Ascending aorta (tissue), 2 donors: ENCODE measurements around the gene RPIA. TPM values are rescaled to one million over a fixed set of nuclear protein-coding genes. Genes with fewer than 3 reads are reported as not detected.

Source experiments
- DNase-seq, 2 donors: peaks; one replicate each; pipeline ENCODE4 v3.0.0-alpha.2; 2019; ENCODE audit warnings: low spot score in 2 of 2
- H3K27ac ChIP-seq, 2 donors: fragments of 200-600 bp; sonication (generic); one replicate each; pipeline ENCODE4 v1.5.1; 2016 to 2017; ENCODE audit warnings: mild to moderate bottlenecking in 1 of 2
- H3K27me3 ChIP-seq: fragments of 200-600 bp; sonication (generic); one replicate; pipeline ENCODE4 v1.5.1; 2017
- H3K36me3 ChIP-seq, 2 donors: fragments of 200-600 bp; sonication (generic); one replicate each; pipeline ENCODE4 v1.5.1; 2016
- H3K4me1 ChIP-seq, 2 donors: fragments of 200-600 bp; sonication (generic); one replicate each; pipeline ENCODE4 v1.5.1; 2016 to 2017; ENCODE audit warnings: mild to moderate bottlenecking in 1 of 2
- H3K4me3 ChIP-seq, 2 donors: fragments of 200-600 bp; sonication (generic); one replicate each; pipeline ENCODE4 v1.5.1; 2016 to 2017; ENCODE audit warnings: mild to moderate bottlenecking in 1 of 2
- H3K9me3 ChIP-seq, 2 donors: fragments of 200-600 bp; sonication (generic); one replicate each; pipeline ENCODE4 v1.5.1; 2016
- CTCF ChIP-seq, 3 experiments: fragments of 200-600 bp in 2 of 3; fragments of 450-650 bp in 1 of 3; sonication (generic) in 2 of 3; IDR thresholded peaks; one replicate each; pipeline ENCODE4 v1.5.1; 2016 to 2019; ENCODE audit warnings: antibody characterized with exemption in 3 of 3, mild to moderate bottlenecking in 1 of 3, moderate library complexity in 1 of 3
- intact Hi-C: fragments of 100-400 bp; cut with DNase I; formaldehyde crosslinking; loops from one replicate; pipeline ENCODE4 v1.15.1; 2023
- total RNA-seq: library from RNA; depleted of rRNA; stranded (reverse); fragments of >200 nt; gene quantifications from one replicate; pipeline ENCODE4 v1.1.0, GENCODE V29; 2016

The RPIA gene
- total RNA-seq, 1 donor from 2014 or later = 4.4 TPM

GRCh38 chr2:88736437-88736836 lies 45.0 kb downstream of the RPIA start:
- Histone ChIP-seq H3K4me1 (no peaks in the 10 kb centered on the region), H3K27ac (no peak overlapping the region), H3K27me3 (no peaks in the 10 kb centered on the region), H3K4me3 (no peak overlapping the region), H3K36me3 (peaks cover 22 to 31% of the 10 kb centered on the region in 2 donors), H3K9me3 (no peaks in the 10 kb centered on the region)
- intact Hi-C loops = no loop called here
- TF ChIP-seq CTCF (IDR thresholded peaks at IDR 0.05) = no peak
- DNase-seq = no peak

- DNase-seq = no peak
- Histone ChIP-seq H3K9me3 (no peaks in the 10 kb centered on the region), H3K27ac (no peak overlapping the region), H3K4me1 (no peaks in the 10 kb centered on the region), H3K36me3 (peaks cover 22 to 39% of the 10 kb centered on the region in 2 donors), H3K27me3 (no peaks in the 10 kb centered on the region), H3K4me3 (no peak overlapping the region)
- intact Hi-C loops = no loop called here
- TF ChIP-seq CTCF (IDR thresholded peaks at IDR 0.05) = no peak
Measured at GRCh38 chr2:88737385-88737784, 45.9 kb downstream of the RPIA start.

- DNase-seq = no peak
- Histone ChIP-seq H3K4me3 (no peak overlapping the region), H3K27ac (no peak overlapping the region), H3K36me3 (peaks cover 22 to 46% of the 10 kb centered on the region in 2 donors), H3K9me3 (no peaks in the 10 kb centered on the region), H3K4me1 (no peaks in the 10 kb centered on the region), H3K27me3 (no peaks in the 10 kb centered on the region)
- no peak for TF ChIP-seq CTCF (IDR thresholded peaks at IDR 0.05)
- intact Hi-C loops = no loop called here
Measured at GRCh38 chr2:88738271-88738670, 46.8 kb downstream of the RPIA start.

- intact Hi-C loops = no loop called here
- peaks cover 28 to 59% of the 10 kb centered on the region in 2 donors for H3K36me3 ChIP-seq
Measured at GRCh38 chr2:88739985-88740600, 48.6 kb downstream of the RPIA start.

GRCh38 chr2:88746929-88747490 lies 55.5 kb downstream of the RPIA start:
- intact Hi-C loops = no loop called here
- no peak overlapping the region for H3K27ac ChIP-seq
- H3K9me3 ChIP-seq = peaks cover 0 to 12% of the 10 kb centered on the region in 2 donors
- no peak for DNase-seq
- no peak overlapping the region for H3K4me3 ChIP-seq
- no peaks in the 10 kb centered on the region for H3K27me3 ChIP-seq
- no peaks in the 10 kb centered on the region for H3K4me1 ChIP-seq
- no peak for TF ChIP-seq CTCF (IDR thresholded peaks at IDR 0.05)
- H3K36me3 ChIP-seq = peaks cover 36 to 96% of the 10 kb centered on the region in 2 donors

More at GRCh38 chr2:88739985-88740600, 48.6 kb downstream of the RPIA start:
- Histone ChIP-seq H3K4me3 (no peak overlapping the region), H3K27ac (no peak overlapping the region), H3K9me3 (peaks cover 0 to 5% of the 10 kb centered on the region in 2 donors), H3K4me1 (no peaks in the 10 kb centered on the region), H3K27me3 (no peaks in the 10 kb centered on the region)
- peak in 1 of 2 donors; percentile 75 for DNase-seq
- peak; percentile 52 to 88 (median 84) for TF ChIP-seq CTCF (IDR thresholded peaks at IDR 0.05)
